ENCODE data around the gene ST3GAL3. TPM values are rescaled to one million over a fixed set of nuclear protein-coding genes. Genes with fewer than 3 reads are reported as not detected.

Gene ST3GAL3
- total and polyA plus RNA-seq, 8 donors: 1.6 to 68.3 (median 6.7) TPM

DNA sequence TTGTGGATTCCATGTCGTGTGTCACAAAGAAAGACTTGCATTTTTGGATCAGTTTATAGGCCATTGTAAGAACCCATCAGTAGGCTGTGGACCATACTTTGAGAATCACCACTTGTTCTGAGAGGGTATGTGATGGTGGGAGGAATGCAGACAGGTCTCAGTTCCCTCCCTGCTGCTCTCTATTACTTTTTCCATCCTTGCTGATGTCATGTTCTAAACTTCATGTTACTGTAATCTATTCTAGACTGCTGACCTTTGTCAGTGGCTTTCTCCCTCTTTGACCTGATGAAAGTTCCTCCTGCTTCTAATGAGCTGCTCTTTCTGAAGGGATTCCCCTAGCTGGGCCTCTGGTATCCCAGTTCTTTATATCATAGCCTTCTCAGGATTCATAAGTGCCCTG, 46.1 kb downstream of the ST3GAL3 start:
- Histone ChIP-seq H3K4me1 (peaks cover 0 to 8% (median 8%) of the 10 kb centered on the region in 4 donors), H3K27me3 (no peaks in the 10 kb centered on the region), H3K9me3 (no peaks in the 10 kb centered on the region), H3K27ac (no peak overlapping the region), H3K36me3 (no peaks in the 10 kb centered on the region), H3K4me3 (no peak overlapping the region)
- 66 to 75% (median 68%) methylated on average over 1 of the region's 1 CpG for WGBS, 5 donors
- intact Hi-C loops (cut with DNase I; ENCODE audit: low total_unique reads): no loop called here
- DNase-seq: no peak
- TF ChIP-seq POLR2A (IDR thresholded peaks at IDR 0.05): no peak
- TF ChIP-seq POLR2AphosphoS5 (IDR thresholded peaks at IDR 0.05): no peak

DNA sequence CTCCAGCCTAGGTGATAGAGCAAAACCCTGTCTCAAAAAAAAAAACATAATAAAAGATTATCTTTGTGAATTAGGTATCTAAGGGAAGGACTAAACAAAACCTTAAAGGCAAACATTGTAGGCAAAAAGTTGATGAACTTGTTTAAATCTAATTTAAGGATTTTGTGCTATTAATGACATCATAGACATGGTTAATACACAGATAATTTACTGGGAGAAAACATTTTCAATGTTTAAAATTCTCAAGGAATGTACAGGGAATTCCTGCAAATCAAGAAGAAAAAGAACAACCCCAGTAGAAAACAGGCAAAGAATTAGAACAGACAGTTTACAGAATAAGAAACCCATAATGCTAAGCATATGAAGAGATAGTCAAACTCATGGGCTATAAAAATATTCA, 47.6 kb downstream of the ST3GAL3 start:
- Histone ChIP-seq H3K36me3 (no peaks in the 10 kb centered on the region), H3K27me3 (no peaks in the 10 kb centered on the region), H3K4me3 (no peak overlapping the region), H3K9me3 (no peaks in the 10 kb centered on the region), H3K4me1 (peaks cover 0 to 8% (median 8%) of the 10 kb centered on the region in 4 donors), H3K27ac (no peak overlapping the region)
- intact Hi-C loops (cut with DNase I; ENCODE audit: low total_unique reads): no loop called here
- no peak for DNase-seq
- TF ChIP-seq, protein P1, sequence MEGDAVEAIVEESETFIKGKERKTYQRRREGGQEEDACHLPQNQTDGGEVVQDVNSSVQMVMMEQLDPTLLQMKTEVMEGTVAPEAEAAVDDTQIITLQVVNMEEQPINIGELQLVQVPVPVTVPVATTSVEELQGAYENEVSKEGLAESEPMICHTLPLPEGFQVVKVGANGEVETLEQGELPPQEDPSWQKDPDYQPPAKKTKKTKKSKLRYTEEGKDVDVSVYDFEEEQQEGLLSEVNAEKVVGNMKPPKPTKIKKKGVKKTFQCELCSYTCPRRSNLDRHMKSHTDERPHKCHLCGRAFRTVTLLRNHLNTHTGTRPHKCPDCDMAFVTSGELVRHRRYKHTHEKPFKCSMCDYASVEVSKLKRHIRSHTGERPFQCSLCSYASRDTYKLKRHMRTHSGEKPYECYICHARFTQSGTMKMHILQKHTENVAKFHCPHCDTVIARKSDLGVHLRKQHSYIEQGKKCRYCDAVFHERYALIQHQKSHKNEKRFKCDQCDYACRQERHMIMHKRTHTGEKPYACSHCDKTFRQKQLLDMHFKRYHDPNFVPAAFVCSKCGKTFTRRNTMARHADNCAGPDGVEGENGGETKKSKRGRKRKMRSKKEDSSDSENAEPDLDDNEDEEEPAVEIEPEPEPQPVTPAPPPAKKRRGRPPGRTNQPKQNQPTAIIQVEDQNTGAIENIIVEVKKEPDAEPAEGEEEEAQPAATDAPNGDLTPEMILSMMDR (IDR thresholded peaks at IDR 0.05): no peak
- TF ChIP-seq POLR2A (IDR thresholded peaks at IDR 0.05) (no peak), POLR2AphosphoS5 (IDR thresholded peaks at IDR 0.05) (no peak), EP300 (IDR thresholded peaks at IDR 0.05) (no peak)

DNA sequence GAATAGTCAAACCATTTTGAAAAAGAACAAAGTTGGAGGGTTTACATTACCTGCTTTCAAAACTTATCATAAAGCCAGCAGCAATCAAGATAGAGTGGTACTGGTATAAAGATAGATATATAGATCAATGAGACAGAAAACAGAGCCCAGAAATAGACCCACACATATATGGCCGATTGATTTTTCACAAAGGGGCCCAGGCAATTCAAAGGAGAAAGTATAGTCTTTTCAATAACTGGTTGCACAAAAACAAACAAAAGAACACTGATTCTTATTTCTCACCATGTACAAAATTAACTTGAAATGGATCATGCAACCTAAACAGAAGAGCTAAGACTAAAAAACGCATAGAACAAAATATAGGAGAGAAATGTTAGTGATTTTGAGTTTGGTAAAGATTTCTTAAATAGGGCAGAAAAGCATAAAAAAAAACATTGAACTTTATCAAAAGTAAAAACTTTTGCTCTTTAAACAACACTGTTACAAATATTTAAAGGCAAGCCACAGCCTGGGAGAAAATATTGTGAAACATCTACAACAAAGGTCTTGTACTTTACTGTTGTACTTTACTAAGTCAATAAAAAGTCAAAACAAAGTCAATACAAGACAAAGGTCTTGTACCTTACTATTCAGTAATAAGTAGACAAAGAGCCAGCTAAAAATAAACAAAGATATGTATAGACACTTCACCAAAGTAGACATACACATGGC, 50.2 kb downstream of the ST3GAL3 start:
- 44 to 64% (median 56%) methylated on average over 2 of the region's 2 CpGs for WGBS, 5 donors
- peak in 1 of 2 donors; percentile 17 for DNase-seq
- Histone ChIP-seq H3K4me1 (peaks cover 0 to 8% (median 8%) of the 10 kb centered on the region in 4 donors), H3K9me3 (no peaks in the 10 kb centered on the region), H3K36me3 (no peaks in the 10 kb centered on the region), H3K27me3 (no peaks in the 10 kb centered on the region), H3K27ac (no peak overlapping the region), H3K4me3 (no peak overlapping the region)
- TF ChIP-seq POLR2AphosphoS5 (IDR thresholded peaks at IDR 0.05): no peak
- TF ChIP-seq EP300 (IDR thresholded peaks at IDR 0.05): no peak
- no peak for TF ChIP-seq POLR2A (IDR thresholded peaks at IDR 0.05)
- TF ChIP-seq, protein P1 (IDR thresholded peaks at IDR 0.05): no peak
- intact Hi-C loops (cut with DNase I; ENCODE audit: low total_unique reads): no loop called here

DNA sequence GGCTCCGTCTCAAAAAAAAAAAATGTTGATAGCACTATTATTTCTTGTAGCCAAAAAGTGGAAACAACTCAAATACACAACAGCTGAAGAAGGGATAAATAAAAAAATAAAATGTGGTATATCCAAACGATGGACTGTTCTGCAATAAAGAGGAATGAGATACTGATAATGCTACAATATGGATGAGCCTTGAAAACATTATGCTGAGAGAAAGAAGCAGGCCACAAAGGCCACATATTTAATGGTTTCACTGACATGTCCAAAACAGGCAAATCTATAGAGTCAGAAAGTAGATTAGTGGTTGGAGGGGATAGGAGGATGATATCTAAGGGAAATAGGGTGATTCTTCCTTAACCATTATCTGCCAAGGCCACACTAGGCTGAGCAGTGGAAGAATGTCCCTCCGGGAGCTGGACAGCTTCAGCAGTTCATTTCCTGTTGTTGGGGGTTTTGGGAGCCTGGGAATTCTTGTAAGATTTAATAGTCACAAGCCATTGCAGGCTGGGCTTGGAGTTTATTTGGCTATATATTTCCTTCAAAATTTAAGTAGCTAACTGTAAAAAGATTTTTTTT, 53.5 kb downstream of the ST3GAL3 start:
- Histone ChIP-seq H3K4me1 (peaks cover 0 to 24% (median 15%) of the 10 kb centered on the region in 4 donors), H3K9me3 (no peaks in the 10 kb centered on the region), H3K4me3 (no peak overlapping the region), H3K27ac (no peak overlapping the region), H3K27me3 (no peaks in the 10 kb centered on the region), H3K36me3 (no peaks in the 10 kb centered on the region)
- intact Hi-C loops (cut with DNase I; ENCODE audit: low total_unique reads): loop anchor here (5.0 kb wide), 1 partner anchor 171 kb away; the partner anchor contains the start of gene ARTN
- no peak for DNase-seq
- WGBS, 5 donors: 78 to 85% (median 80%) methylated on average over 3 of the region's 3 CpGs
- no peak for TF ChIP-seq EP300 (IDR thresholded peaks at IDR 0.05)
- TF ChIP-seq POLR2AphosphoS5 (IDR thresholded peaks at IDR 0.05): no peak
- TF ChIP-seq POLR2A (IDR thresholded peaks at IDR 0.05): no peak
- TF ChIP-seq, protein P1 (IDR thresholded peaks at IDR 0.05): no peak
